GM12864 (cell line): Measurements from ENCODE around the gene POC1B.

Experiments used
- DNase-seq: peaks from one replicate; pipeline ENCODE4 v3.0.0-alpha.2; 2011; ENCODE audit warnings: low read depth
- H3K4me3 ChIP-seq: 2 replicates; pipeline ENCODE4 v1.5.1; 2011; ENCODE audit warnings: mild to moderate bottlenecking, low read depth, low read length, control low read depth
- CTCF ChIP-seq: IDR thresholded peaks from 2 replicates; pipeline ENCODE4 v1.5.1; 2011; ENCODE audit warnings: low read depth, mild to moderate bottlenecking, moderate library complexity, low read length, control low read depth, inconsistent platforms; ENCODE audit errors: missing control alignments

The POC1B gene

GRCh38 chr12:89539426-89540223 lies 13.8 kb upstream of the POC1B start:
- no peak overlapping the region for H3K4me3 ChIP-seq
- DNase-seq, result no peak
- TF ChIP-seq CTCF, result no peak

GRCh38 chr12:89538897-89539296 lies 13.1 kb upstream of the POC1B start:
- DNase-seq, result no peak
- no peak overlapping the region for H3K4me3 ChIP-seq
- TF ChIP-seq CTCF, result no peak

- no peak overlapping the region for H3K4me3 ChIP-seq
- no peak for DNase-seq
- no peak for TF ChIP-seq CTCF
Measured at GRCh38 chr12:89537389-89537788, 11.5 kb upstream of the POC1B start.

GRCh38 chr12:89529738-89530137 lies 3.9 kb upstream of the POC1B start:
- peak; percentile 54 for TF ChIP-seq CTCF
- no peak overlapping the region for H3K4me3 ChIP-seq
- no peak for DNase-seq

GRCh38 chr12:89528434-89528833 lies 2.6 kb upstream of the POC1B start:
- no peak overlapping the region for H3K4me3 ChIP-seq
- no peak for DNase-seq
- TF ChIP-seq CTCF, result no peak

GRCh38 chr12:89525305-89525823 lies 483 bp downstream of the POC1B start:
- DNase-seq, result no peak
- peak overlapping the region; percentile 99 for H3K4me3 ChIP-seq
- no peak for TF ChIP-seq CTCF
